Testis (tissue), 3 donors: ENCODE data around the gene JCHAIN. TPM values are rescaled to one million over a fixed set of nuclear protein-coding genes. Genes with fewer than 3 reads are reported as not detected.

Source experiments
- DNase-seq: peaks from one replicate; pipeline ENCODE4 v3.0.0-alpha.2; 2019
- H3K27ac ChIP-seq, 2 donors: fragments of 200-600 bp; sonication (generic); one replicate each; pipeline ENCODE4 v1.5.1; 2019
- H3K27me3 ChIP-seq: fragments of 200-600 bp; sonication (generic); one replicate; pipeline ENCODE4 v1.5.1; 2019
- H3K36me3 ChIP-seq: fragments of 200-600 bp; sonication (generic); one replicate; pipeline ENCODE4 v1.5.1; 2017; ENCODE audit warnings: low read depth; ENCODE audit errors: missing control alignments
- H3K4me1 ChIP-seq: fragments of 200-600 bp; sonication (generic); one replicate; pipeline ENCODE4 v1.5.1; 2019
- H3K4me3 ChIP-seq, 2 donors: fragments of 200-600 bp; sonication (generic); one replicate each; pipeline ENCODE4 v1.5.1; 2017 to 2019
- H3K9me3 ChIP-seq: fragments of 200-600 bp; sonication (generic); one replicate; pipeline ENCODE4 v1.5.1; 2017
- CTCF ChIP-seq, 3 experiments: fragments of 450-650 bp in 2 of 3; fragments of 200-600 bp in 1 of 3; sonication (generic) in 1 of 3; IDR thresholded peaks; one replicate each; pipeline ENCODE4 v1.5.1; 2016 to 2019; ENCODE audit warnings: antibody characterized with exemption in 3 of 3, mild to moderate bottlenecking in 2 of 3, moderate library complexity in 1 of 3
- POLR2A ChIP-seq: fragments of 450-650 bp; IDR thresholded peaks from one replicate; pipeline ENCODE4 v1.6.1; 2017; ENCODE audit warnings: antibody characterized with exemption, mild to moderate bottlenecking, moderate library complexity
- WGBS, 2 donors: methylation state at CpG; one replicate each; pipeline ENCODE4 v1.1.5; 2018; 5-methylcytosine and 5-hydroxymethylcytosine counted together
- intact Hi-C: fragments of 100-400 bp; cut with DNase I; formaldehyde crosslinking; loops from one replicate; pipeline ENCODE4 v1.15.1; 2023; ENCODE audit warnings: low total_unique reads
- polyA plus RNA-seq: library from polyadenylated mRNA; stranded (reverse); fragments of 350-450 nt; fragmentation: Illumina TruSeq; extraction: RNeasy Lipid Tissue Mini Kit (QIAGEN cat#74804); gene quantifications from one replicate; pipeline ENCODE4 v1.2.3, GENCODE V29; 2014; ENCODE audit warnings: low read depth, low replicate concordance; ENCODE audit not compliant: insufficient read depth
- total RNA-seq, 2 donors: library from RNA; depleted of rRNA; stranded (reverse); fragments of >200 nt; gene quantifications; one replicate each; pipeline ENCODE4 v1.2.3, GENCODE V29; 2016

JCHAIN gene
- total and polyA plus RNA-seq, 3 donors from 2014 or later = 0.99 to 34.0 TPM; not detected in 1

- no peak for DNase-seq
- Histone ChIP-seq H3K27ac (peak overlapping the region in 1 of 2 donors; percentile 94), H3K4me3 (peak overlapping the region in 1 of 2 donors; percentile 72), H3K36me3 (no peaks in the 10 kb centered on the region), H3K9me3 (no peaks in the 10 kb centered on the region), H3K27me3 (no peaks in the 10 kb centered on the region), H3K4me1 (peaks cover 11% of the 10 kb centered on the region)
- TF ChIP-seq POLR2A = no peak
- TF ChIP-seq CTCF (IDR thresholded peaks at IDR 0.05) = no peak
- WGBS, 2 donors = 54 to 57% methylated on average over 1 of the region's 1 CpG
- intact Hi-C loops = no loop called here
Observed at GRCh38 chr4:70706516-70706915, 40.2 kb upstream of the JCHAIN start.

GRCh38 chr4:70706044-70706461, 39.7 kb upstream of the JCHAIN start:
- H3K4me1 ChIP-seq = peaks cover 11% of the 10 kb centered on the region
- TF ChIP-seq CTCF (IDR thresholded peaks at IDR 0.05) (no peak), POLR2A (no peak)
- DNase-seq = no peak
- peak overlapping the region; percentile 72 to 88 for H3K4me3 ChIP-seq
- no peaks in the 10 kb centered on the region for H3K9me3 ChIP-seq
- no peaks in the 10 kb centered on the region for H3K27me3 ChIP-seq
- no peaks in the 10 kb centered on the region for H3K36me3 ChIP-seq
- intact Hi-C loops = no loop called here
- peak overlapping the region; percentile 86 to 94 for H3K27ac ChIP-seq
- WGBS, 2 donors = 4 to 12% methylated on average over 7 of the region's 7 CpGs

- TF ChIP-seq CTCF (IDR thresholded peaks at IDR 0.05) (no peak), POLR2A (no peak)
Observed at GRCh38 chr4:70705183-70706043, 39.1 kb upstream of the JCHAIN start.

GRCh38 chr4:70704931-70705182, 38.5 kb upstream of the JCHAIN start:
- TF ChIP-seq POLR2A (no peak), CTCF (IDR thresholded peaks at IDR 0.05) (no peak)
- Histone ChIP-seq H3K4me3 (peak overlapping the region; percentile 72 to 88), H3K4me1 (peaks cover 11% of the 10 kb centered on the region), H3K9me3 (no peaks in the 10 kb centered on the region), H3K36me3 (no peaks in the 10 kb centered on the region), H3K27me3 (no peaks in the 10 kb centered on the region), H3K27ac (peak overlapping the region; percentile 86 to 94)
- 0% methylated on average over 12 of the region's 39 CpGs; no CpG with 5 or more reads in 1 of the 2 donors for WGBS, 2 donors
- intact Hi-C loops = no loop called here
- no peak for DNase-seq

More at GRCh38 chr4:70705183-70706043, 39.1 kb upstream of the JCHAIN start:
- H3K27me3 ChIP-seq = no peaks in the 10 kb centered on the region
- H3K36me3 ChIP-seq = no peaks in the 10 kb centered on the region
- intact Hi-C loops = no loop called here
- no peaks in the 10 kb centered on the region for H3K9me3 ChIP-seq
- peaks cover 11% of the 10 kb centered on the region for H3K4me1 ChIP-seq
- peak; percentile 77 for DNase-seq
- WGBS, 2 donors = 0 to 1% methylated on average over 11 to 70 of the region's 86 CpGs
- peak overlapping the region; percentile 86 to 94 for H3K27ac ChIP-seq
- H3K4me3 ChIP-seq = peak overlapping the region; percentile 72 to 88
